Esophagus muscularis mucosa (tissue), 4 donors: ENCODE data around the gene ARIH1.

Experiments used
- EP300 ChIP-seq: sonication (generic); formaldehyde crosslinking; IDR thresholded peaks from one replicate; pipeline ENCODE4 v1.6.1; 2017; ENCODE audit warnings: antibody characterized with exemption
- POLR2A ChIP-seq: fragments of 450-650 bp; IDR thresholded peaks from one replicate; pipeline ENCODE4 v1.6.1; 2017; ENCODE audit warnings: antibody characterized with exemption, moderate library complexity, mild to moderate bottlenecking, low read depth
- POLR2AphosphoS5 ChIP-seq, 2 donors: sonication (generic); formaldehyde crosslinking; IDR thresholded peaks; one replicate each; pipeline ENCODE4 v1.6.1; 2017; ENCODE audit warnings: antibody characterized with exemption in 2 of 2
- TF ChIP-seq, protein P1 (sequence below), 3 experiments: fragments of 200-600 bp in 2 of 3; fragments of 450-650 bp in 1 of 3; sonication (generic) in 2 of 3; IDR thresholded peaks; one replicate each; pipeline ENCODE4 v1.5.1; 2017 to 2019; ENCODE audit warnings: antibody characterized with exemption in 3 of 3, mild to moderate bottlenecking in 2 of 3, moderate library complexity in 1 of 3

DNA sequence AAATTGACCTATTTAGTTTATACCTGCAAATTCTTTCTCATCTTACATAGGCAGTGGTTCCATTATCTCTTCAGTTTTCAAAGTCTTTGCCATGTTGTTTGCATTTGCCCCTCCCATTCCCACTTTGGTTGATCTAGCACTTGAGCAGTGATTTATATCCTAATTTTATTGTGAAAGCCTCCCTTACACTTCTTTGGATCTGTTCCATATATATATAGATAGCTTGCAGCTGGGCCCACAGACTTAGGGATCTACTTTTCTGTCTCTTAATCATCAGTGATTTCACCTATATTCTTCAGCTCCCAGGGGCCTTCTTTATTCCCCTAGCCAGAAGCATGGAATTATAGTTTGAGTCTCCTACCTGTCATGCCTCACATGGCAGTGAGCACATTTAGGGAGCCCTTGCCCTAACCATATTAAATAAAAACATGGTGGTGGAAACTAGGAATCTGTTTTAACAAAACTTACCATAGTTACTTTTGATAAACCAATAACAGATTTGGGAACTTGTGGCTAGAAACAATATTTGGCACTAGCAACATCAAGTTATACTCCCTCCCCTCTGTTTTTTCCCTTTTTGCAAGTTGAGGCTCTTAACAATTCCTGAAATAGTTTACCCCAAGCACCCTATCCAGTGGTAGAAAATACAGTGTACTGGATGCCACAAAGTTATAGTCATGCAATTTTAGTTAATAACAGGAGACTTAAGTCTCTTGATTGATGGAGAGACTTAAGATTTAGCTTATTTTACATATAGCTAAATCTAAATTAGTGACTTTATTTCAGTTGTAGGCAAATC is 41.7 kb downstream of the ARIH1 start:
- no peak for TF ChIP-seq POLR2A
- no peak for TF ChIP-seq POLR2AphosphoS5 (IDR thresholded peaks at IDR 0.05)
- TF ChIP-seq, protein P1, sequence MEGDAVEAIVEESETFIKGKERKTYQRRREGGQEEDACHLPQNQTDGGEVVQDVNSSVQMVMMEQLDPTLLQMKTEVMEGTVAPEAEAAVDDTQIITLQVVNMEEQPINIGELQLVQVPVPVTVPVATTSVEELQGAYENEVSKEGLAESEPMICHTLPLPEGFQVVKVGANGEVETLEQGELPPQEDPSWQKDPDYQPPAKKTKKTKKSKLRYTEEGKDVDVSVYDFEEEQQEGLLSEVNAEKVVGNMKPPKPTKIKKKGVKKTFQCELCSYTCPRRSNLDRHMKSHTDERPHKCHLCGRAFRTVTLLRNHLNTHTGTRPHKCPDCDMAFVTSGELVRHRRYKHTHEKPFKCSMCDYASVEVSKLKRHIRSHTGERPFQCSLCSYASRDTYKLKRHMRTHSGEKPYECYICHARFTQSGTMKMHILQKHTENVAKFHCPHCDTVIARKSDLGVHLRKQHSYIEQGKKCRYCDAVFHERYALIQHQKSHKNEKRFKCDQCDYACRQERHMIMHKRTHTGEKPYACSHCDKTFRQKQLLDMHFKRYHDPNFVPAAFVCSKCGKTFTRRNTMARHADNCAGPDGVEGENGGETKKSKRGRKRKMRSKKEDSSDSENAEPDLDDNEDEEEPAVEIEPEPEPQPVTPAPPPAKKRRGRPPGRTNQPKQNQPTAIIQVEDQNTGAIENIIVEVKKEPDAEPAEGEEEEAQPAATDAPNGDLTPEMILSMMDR (IDR thresholded peaks at IDR 0.05) = no peak
- TF ChIP-seq EP300 = no peak
